Common myeloid progenitor, CD34-positive (primary cell): Measurements from ENCODE around the gene GUCA1C.

Source experiments
- CTCF ChIA-PET: fragments of 350-600 bp; sonication (Branson Sonifier 250); formaldehyde crosslinking; loops from one replicate; lab custom pipeline; 2021; ENCODE audit warnings: antibody characterized with exemption; lab: Charles Lee
- POLR2A ChIA-PET: fragments of 350-600 bp; sonication (Branson Sonifier 250); formaldehyde crosslinking; loops from one replicate; lab custom pipeline; 2021; ENCODE audit warnings: antibody characterized with exemption; lab: Charles Lee
- DNase-seq, 3 donors: peaks; one replicate each; pipeline versions ENCODE4 v3.0.0 to v3.0.0-alpha.2; 2013
- H3K27ac ChIP-seq, 2 experiments: 1 replicate in 1 of 2; 2 replicates in 1 of 2; pipeline ENCODE4 v1.7.0; 2013; ENCODE audit warnings: inconsistent platforms in 2 of 2, low read length in 2 of 2, mild to moderate bottlenecking in 2 of 2, low read depth in 1 of 2, moderate library complexity in 1 of 2; ENCODE audit not compliant: severe bottlenecking in 2 of 2, insufficient read depth in 1 of 2, poor library complexity in 1 of 2
- H3K27me3 ChIP-seq, 5 experiments: replicated peaks in 2 of 5; 1 replicate in 3 of 5; 2 replicates in 2 of 5; pipeline versions ENCODE4 v1.6.1 to v1.7.0; 2013; ENCODE audit warnings: low read length in 4 of 5, mild to moderate bottlenecking in 2 of 5, moderate library complexity in 2 of 5, inconsistent platforms in 1 of 5; ENCODE audit not compliant: insufficient read depth in 5 of 5, control insufficient read depth in 4 of 5
- H3K36me3 ChIP-seq, 4 experiments: 1 replicate in 2 of 4; 2 replicates in 2 of 4; pipeline versions ENCODE4 v1.6.1 to v1.7.0; 2013; ENCODE audit warnings: low read length in 3 of 4, control low read depth in 1 of 4, mild to moderate bottlenecking in 1 of 4; ENCODE audit not compliant: control insufficient read depth in 4 of 4, insufficient read depth in 4 of 4
- H3K4me1 ChIP-seq, 4 experiments: 1 replicate in 3 of 4; 2 replicates in 1 of 4; pipeline versions ENCODE4 v1.6.1 to v1.7.1; 2013; ENCODE audit warnings: low read length in 3 of 4, mild to moderate bottlenecking in 3 of 4, control low read depth in 1 of 4, inconsistent platforms in 1 of 4, moderate library complexity in 1 of 4; ENCODE audit not compliant: control insufficient read depth in 4 of 4, insufficient read depth in 4 of 4; ENCODE audit errors: control extremely low read depth in 1 of 4
- H3K4me3 ChIP-seq, 7 experiments: 1 replicate in 4 of 7; 2 replicates in 3 of 7; pipeline versions ENCODE4 v1.5.1 to v1.7.0; 2013; ENCODE audit warnings: mild to moderate bottlenecking in 7 of 7, low read length in 6 of 7, moderate library complexity in 6 of 7, inconsistent platforms in 2 of 7, low read depth in 2 of 7, control low read depth in 1 of 7; ENCODE audit not compliant: insufficient read depth in 4 of 7, control insufficient read depth in 1 of 7; ENCODE audit errors: extremely low read depth in 1 of 7
- H3K9me3 ChIP-seq, 5 experiments: 1 replicate in 4 of 5; 2 replicates in 1 of 5; pipeline versions ENCODE4 v1.6.1 to v1.7.1; 2013; ENCODE audit warnings: low read length in 4 of 5, mild to moderate bottlenecking in 2 of 5, inconsistent platforms in 1 of 5, low read depth in 1 of 5, moderate library complexity in 1 of 5; ENCODE audit not compliant: control insufficient read depth in 4 of 5, insufficient read depth in 2 of 5; ENCODE audit errors: control extremely low read depth in 1 of 5
- WGBS: methylation state at CpG from one replicate; pipeline ENCODE4 v1.1.5; 2013; ENCODE audit not compliant: insufficient coverage; 5-methylcytosine and 5-hydroxymethylcytosine counted together

Gene GUCA1C

DNA sequence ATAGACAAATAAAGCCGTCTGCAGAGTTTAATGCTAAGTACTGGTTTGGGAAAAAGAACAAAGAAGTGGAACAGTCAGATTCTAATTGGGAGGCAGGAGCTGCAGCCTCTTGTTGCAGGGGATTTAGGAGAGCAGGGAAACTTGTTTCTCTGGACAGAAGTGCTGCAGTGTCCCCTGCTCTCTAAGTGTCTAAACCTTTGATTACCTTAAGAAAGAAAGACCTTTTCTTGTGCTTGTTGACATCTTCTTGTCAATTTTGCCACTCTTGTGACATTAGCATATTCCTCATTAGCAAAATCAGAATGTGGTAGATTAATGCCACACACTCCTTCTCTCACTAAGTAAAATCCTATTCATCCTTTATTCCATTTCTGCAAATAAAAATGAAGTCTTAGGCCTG lies 92.3 kb downstream of the GUCA1C start:
- Histone ChIP-seq H3K4me1 (no peaks in the 10 kb centered on the region), H3K9me3 (no peaks in the 10 kb centered on the region), H3K27ac (no peak overlapping the region), H3K27me3 (no peaks in the 10 kb centered on the region), H3K36me3 (no peaks in the 10 kb centered on the region), H3K4me3 (no peak overlapping the region)
- POLR2A ChIA-PET: no interaction called here
- WGBS: no CpG with 5 or more reads among the region's 1 CpG
- DNase-seq: no peak
- CTCF ChIA-PET: no interaction called here
